Measurements from ENCODE around the gene SLC9A8.

The SLC9A8 gene

GRCh38 chr20:49851991-49852390 is 39.4 kb downstream of the SLC9A8 start (continued):
- TF ChIP-seq CREB5 (CRISPR knock-in tag; IDR thresholded peaks at IDR 0.05; ENCODE audit: low read depth): no peak

GRCh38 chr20:49852522-49853080 is 40.0 kb downstream of the SLC9A8 start:
- no peak for ATAC-seq
- TF ChIP-seq PATZ1 (CRISPR knock-in tag; IDR thresholded peaks at IDR 0.05; ENCODE audit: borderline replicate concordance) (no peak), RARB (CRISPR knock-in tag; IDR thresholded peaks at IDR 0.05) (no peak), ISL1 (CRISPR knock-in tag; IDR thresholded peaks at IDR 0.05) (no peak), TCF4 (CRISPR knock-in tag; IDR thresholded peaks at IDR 0.05; ENCODE audit: borderline replicate concordance) (no peak), CSDC2 (CRISPR knock-in tag; IDR thresholded peaks at IDR 0.05) (no peak), BACH2 (CRISPR knock-in tag; IDR thresholded peaks at IDR 0.05; ENCODE audit: borderline replicate concordance) (no peak), POU6F1 (CRISPR knock-in tag; IDR thresholded peaks at IDR 0.05; ENCODE audit: borderline replicate concordance, low read depth) (no peak), ZNF8 (CRISPR knock-in tag; IDR thresholded peaks at IDR 0.05) (no peak), CREB5 (CRISPR knock-in tag; IDR thresholded peaks at IDR 0.05; ENCODE audit: low read depth) (no peak), ARNTL (CRISPR knock-in tag; IDR thresholded peaks at IDR 0.05; ENCODE audit: borderline replicate concordance, low read depth) (no peak), ZFP3 (CRISPR knock-in tag; IDR thresholded peaks at IDR 0.05) (no peak), GLIS3 (CRISPR knock-in tag; IDR thresholded peaks at IDR 0.05) (no peak), CSRNP3 (CRISPR knock-in tag; IDR thresholded peaks at IDR 0.05) (no peak), ESRRG (CRISPR knock-in tag; IDR thresholded peaks at IDR 0.05) (no peak)

GRCh38 chr20:49853640-49854039 is 41.0 kb downstream of the SLC9A8 start:
- peak; percentile 96 for ATAC-seq
- TF ChIP-seq ZFP3 (CRISPR knock-in tag; IDR thresholded peaks at IDR 0.05) (peak; percentile 35; the same call in 1 of the 2 replicates), TOX (CRISPR knock-in tag; IDR thresholded peaks at IDR 0.05; ENCODE audit: borderline replicate concordance) (no peak)

- no peak for ATAC-seq
- no peak for TF ChIP-seq GLIS3 (CRISPR knock-in tag; IDR thresholded peaks at IDR 0.05)
- no peak for TF ChIP-seq SNAI2 (CRISPR knock-in tag; IDR thresholded peaks at IDR 0.05)
- TF ChIP-seq OSR1 (CRISPR knock-in tag; IDR thresholded peaks at IDR 0.05): no peak
- TF ChIP-seq TOX (CRISPR knock-in tag; IDR thresholded peaks at IDR 0.05; ENCODE audit: borderline replicate concordance): no peak
- TF ChIP-seq ZFP30 (CRISPR knock-in tag; IDR thresholded peaks at IDR 0.05): no peak
- TF ChIP-seq BACH2 (CRISPR knock-in tag; IDR thresholded peaks at IDR 0.05; ENCODE audit: borderline replicate concordance): no peak
- TF ChIP-seq PATZ1 (CRISPR knock-in tag; IDR thresholded peaks at IDR 0.05; ENCODE audit: borderline replicate concordance): no peak
- TF ChIP-seq ISL1 (CRISPR knock-in tag; IDR thresholded peaks at IDR 0.05): no peak
- no peak for TF ChIP-seq CSRNP3 (CRISPR knock-in tag; IDR thresholded peaks at IDR 0.05)
- no peak for TF ChIP-seq ARNTL (CRISPR knock-in tag; IDR thresholded peaks at IDR 0.05; ENCODE audit: borderline replicate concordance, low read depth)
- no peak for TF ChIP-seq CREB5 (CRISPR knock-in tag; IDR thresholded peaks at IDR 0.05; ENCODE audit: low read depth)
- no peak for TF ChIP-seq CSDC2 (CRISPR knock-in tag; IDR thresholded peaks at IDR 0.05)
- TF ChIP-seq RARB (CRISPR knock-in tag; IDR thresholded peaks at IDR 0.05): no peak
- no peak for TF ChIP-seq POU6F1 (CRISPR knock-in tag; IDR thresholded peaks at IDR 0.05; ENCODE audit: borderline replicate concordance, low read depth)
- TF ChIP-seq ZNF8 (CRISPR knock-in tag; IDR thresholded peaks at IDR 0.05): no peak
These were observed 41.7 kb downstream of the SLC9A8 start for GRCh38 chr20:49854190-49854875.

Data from SK-N-SH treated with all-trans-retinoic acid at 6 μM for 48 hours (cell line).